Activated CD4-positive, alpha-beta T cell treated with anti-CD3 and anti-CD28 coated beads for 4 hours (primary cell): ENCODE results near the gene HNF1A.

Experiments
- DNase-seq, 2 donors: peaks; one replicate each; pipeline ENCODE4 v3.0.0-alpha.2; 2020

The HNF1A gene

GRCh38 chr12:120990487-120991055, 12.2 kb downstream of the HNF1A start:
- DNase-seq, result no peak

DNA sequence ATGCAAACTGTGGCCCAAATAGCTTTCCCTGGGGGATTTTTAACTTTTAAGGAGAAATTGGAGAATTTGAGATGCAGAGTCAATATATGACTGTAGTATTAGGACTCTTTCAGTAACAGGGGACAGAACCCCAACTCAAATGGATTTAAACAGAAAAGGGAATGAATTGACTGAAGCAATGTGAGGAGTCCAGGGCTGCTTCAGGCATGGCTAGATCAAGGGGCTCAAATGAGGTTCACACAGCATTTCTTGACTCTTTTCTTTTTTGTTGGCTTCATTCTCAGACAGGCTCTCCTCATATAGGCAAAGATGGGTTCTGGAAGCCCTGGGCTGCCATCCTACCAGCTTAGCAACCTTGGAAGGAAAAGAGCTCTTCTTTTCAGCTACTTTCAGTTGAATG, 13.6 kb downstream of the HNF1A start:
- DNase-seq, result no peak

DNA sequence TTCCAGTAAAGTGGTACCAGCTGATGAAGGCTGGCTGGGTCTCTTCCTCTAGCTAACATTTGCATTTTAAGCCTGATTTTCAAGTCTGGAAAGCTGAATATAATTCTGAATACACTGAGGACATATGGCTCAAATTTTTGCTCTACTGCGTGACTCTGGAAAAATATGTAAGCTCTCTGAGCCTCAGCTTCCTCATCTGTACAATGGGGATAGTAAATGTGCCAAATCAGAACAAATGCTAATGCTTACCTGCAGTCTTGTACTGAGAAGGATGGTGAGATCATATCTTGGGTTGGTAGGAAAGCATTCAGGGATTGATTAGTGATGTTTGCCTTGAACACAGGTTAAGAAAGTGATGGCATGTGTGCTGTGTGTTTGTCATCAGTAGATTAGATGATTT, 14.6 kb downstream of the HNF1A start:
- DNase-seq, result no peak

GRCh38 chr12:120993496-120993895, 15.2 kb downstream of the HNF1A start:
- DNase-seq, result no peak

DNA sequence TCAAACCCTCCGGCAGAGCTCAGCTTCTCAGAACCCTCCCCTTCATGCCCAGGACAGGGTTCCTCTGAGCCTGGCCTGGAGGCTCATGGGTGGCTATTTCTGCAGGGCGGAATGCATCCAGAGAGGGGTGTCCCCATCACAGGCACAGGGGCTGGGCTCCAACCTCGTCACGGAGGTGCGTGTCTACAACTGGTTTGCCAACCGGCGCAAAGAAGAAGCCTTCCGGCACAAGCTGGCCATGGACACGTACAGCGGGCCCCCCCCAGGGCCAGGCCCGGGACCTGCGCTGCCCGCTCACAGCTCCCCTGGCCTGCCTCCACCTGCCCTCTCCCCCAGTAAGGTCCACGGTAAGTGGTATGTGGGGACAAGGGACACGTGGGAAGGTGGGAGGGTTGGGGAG, 15.7 kb downstream of the HNF1A start:
- DNase-seq, result no peak

- no peak for DNase-seq
Observed at GRCh38 chr12:120994589-120995337, 16.4 kb downstream of the HNF1A start.

GRCh38 chr12:120996133-120996746, 17.9 kb downstream of the HNF1A start:
- DNase-seq, result no peak

DNA sequence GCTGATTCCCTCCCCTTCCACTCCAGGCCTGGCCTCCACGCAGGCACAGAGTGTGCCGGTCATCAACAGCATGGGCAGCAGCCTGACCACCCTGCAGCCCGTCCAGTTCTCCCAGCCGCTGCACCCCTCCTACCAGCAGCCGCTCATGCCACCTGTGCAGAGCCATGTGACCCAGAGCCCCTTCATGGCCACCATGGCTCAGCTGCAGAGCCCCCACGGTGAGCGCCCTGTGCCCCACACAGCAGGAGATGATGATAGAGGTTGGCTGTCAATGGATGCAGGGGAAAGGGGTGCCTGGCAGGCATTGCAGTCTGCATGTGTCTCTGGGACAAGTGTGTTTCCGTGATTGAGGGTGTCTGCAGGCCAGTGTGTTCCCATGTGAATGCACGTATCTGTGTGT, 19.1 kb downstream of the HNF1A start:
- DNase-seq, result no peak

DNA sequence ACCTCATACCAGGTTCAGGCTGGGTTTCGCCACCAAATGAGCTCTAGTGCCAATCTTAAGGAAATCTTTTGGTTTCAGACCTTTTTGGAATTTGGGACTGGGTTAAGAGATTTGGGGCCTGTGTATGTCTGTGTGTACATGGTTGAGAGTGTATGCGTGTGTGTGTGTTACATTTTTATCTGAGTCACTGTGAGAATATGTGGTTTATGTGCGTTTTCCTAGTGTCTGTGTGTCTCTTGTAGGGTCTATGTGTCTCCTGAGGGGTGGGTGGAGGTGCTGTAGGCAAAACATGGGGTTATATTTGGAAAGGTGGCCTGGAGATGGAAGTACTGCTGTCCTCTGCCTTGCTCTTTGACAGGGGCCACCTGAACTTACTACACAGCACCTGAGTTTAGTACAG, 20.1 kb downstream of the HNF1A start:
- DNase-seq, result no peak

GRCh38 chr12:120999191-121000120, 21.1 kb downstream of the HNF1A start:
- no peak for DNase-seq

- DNase-seq, result no peak
Observed at GRCh38 chr12:121000530-121000929, 22.2 kb downstream of the HNF1A start.

DNA sequence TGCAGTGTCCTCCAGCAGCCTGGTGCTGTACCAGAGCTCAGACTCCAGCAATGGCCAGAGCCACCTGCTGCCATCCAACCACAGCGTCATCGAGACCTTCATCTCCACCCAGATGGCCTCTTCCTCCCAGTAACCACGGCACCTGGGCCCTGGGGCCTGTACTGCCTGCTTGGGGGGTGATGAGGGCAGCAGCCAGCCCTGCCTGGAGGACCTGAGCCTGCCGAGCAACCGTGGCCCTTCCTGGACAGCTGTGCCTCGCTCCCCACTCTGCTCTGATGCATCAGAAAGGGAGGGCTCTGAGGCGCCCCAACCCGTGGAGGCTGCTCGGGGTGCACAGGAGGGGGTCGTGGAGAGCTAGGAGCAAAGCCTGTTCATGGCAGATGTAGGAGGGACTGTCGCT, 22.7 kb downstream of the HNF1A start:
- no peak for DNase-seq

DNA sequence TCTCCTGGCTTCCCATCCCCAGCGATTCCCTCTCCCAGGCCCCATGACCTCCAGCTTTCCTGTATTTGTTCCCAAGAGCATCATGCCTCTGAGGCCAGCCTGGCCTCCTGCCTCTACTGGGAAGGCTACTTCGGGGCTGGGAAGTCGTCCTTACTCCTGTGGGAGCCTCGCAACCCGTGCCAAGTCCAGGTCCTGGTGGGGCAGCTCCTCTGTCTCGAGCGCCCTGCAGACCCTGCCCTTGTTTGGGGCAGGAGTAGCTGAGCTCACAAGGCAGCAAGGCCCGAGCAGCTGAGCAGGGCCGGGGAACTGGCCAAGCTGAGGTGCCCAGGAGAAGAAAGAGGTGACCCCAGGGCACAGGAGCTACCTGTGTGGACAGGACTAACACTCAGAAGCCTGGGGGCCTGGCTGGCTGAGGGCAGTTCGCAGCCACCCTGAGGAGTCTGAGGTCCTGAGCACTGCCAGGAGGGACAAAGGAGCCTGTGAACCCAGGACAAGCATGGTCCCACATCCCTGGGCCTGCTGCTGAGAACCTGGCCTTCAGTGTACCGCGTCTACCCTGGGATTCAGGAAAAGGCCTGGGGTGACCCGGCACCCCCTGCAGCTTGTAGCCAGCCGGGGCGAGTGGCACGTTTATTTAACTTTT, 23.6 kb downstream of the HNF1A start:
- no peak for DNase-seq

GRCh38 chr12:121003650-121004049, 25.3 kb downstream of the HNF1A start:
- no peak for DNase-seq

- no peak for DNase-seq
Observed at GRCh38 chr12:121004253-121004815, 26.0 kb downstream of the HNF1A start.

GRCh38 chr12:121005346-121005815, 27.0 kb downstream of the HNF1A start:
- DNase-seq, result peak; percentile 19 to 22

DNA sequence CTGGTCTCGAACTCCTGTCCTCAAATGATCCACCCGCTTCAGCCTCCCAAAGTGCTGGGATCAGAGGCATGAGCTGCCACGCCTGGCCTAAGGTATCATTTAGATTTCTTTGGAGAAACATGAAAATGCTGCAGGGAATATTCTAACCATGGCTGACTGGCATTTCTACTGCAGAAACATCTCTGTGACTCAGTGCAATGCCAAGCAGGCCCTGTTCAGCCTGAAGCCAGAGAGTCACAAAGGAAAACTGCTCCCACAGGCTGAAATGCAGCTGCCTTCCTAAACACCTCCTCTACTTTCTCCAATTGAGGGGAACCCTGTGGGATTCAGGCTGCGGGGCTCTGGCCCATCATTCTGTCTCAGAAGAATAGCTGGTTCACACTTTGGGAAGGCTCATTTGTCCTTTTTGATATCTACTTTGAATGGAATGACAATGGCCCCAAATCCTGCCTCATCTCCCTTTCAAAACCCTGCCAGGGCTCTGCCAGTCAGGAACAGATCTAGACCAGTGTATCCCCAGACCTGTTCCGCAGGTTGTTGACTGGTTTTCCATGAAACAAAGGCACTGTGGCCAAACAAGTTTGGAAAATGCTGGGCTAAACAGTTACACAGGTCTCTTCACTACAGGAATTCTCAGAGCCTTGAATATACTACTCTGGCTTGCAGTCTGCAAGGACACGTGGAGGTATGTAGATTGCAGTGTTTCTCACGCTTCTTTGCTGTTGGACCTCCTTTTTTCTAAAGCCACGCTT, 30.2 kb downstream of the HNF1A start:
- no peak for DNase-seq

GRCh38 chr12:121009741-121010140, 31.4 kb downstream of the HNF1A start:
- no peak for DNase-seq

DNA sequence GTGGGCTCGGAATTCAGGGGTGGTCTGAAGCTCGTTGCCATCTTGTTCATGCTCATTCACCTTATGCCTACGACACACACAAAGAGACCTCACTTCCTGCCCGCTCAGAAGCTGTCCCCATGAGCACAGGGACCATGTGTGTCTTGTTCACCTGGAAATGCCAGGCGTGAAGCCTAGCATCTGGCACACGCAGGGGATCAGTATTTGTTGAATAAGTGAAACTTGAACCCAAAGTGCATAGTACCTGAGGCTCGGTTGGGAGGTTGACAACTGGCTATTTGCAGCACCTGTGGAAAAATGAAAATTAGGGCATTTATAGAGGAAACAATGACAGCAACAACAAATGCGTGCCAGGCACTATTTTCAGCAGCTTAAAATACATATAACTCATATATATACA, 32.5 kb downstream of the HNF1A start:
- no peak for DNase-seq

- DNase-seq, result no peak
Observed at GRCh38 chr12:121011820-121012219, 33.5 kb downstream of the HNF1A start.

DNA sequence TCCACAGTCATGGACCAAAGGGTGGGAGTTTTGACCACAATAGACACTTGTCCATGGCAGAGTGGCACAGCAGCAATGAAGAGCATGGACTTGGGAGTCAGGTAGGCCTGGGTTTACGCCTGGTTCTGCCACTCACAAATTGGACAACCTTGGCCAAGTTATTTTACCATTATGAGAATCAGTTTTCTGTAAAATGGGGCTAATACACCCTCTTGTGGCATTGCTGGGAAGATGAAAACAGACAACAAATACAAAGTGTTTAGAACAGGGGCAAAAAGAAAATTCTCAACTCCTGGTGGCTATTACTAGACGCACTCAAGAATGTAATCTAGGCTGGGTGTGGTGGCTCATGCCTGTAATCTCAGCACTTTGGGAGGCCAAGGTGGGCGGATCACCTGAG, 35.4 kb downstream of the HNF1A start:
- DNase-seq, result no peak
